Upper lobe of right lung (tissue), 1 donor: ENCODE measurements around the gene MRPL17. TPM values are rescaled to one million over a fixed set of nuclear protein-coding genes. Genes with fewer than 3 reads are reported as not detected.
A peak's percentile ranks its signal among the peaks of the same experiment; 100 is the strongest.

Source experiments
- ATAC-seq: fragments of 200-7000 bp; cut with Tn5 transposase; one replicate; pipeline ENCODE4 v1.9.1; 2020; ENCODE audit warnings: mild to moderate bottlenecking, moderate library complexity
- DNase-seq: peaks from one replicate; pipeline ENCODE4 v3.0.0-alpha.2; 2020
- H3K27ac ChIP-seq: fragments of 200-600 bp; one replicate; pipeline ENCODE4 v1.8.0; 2022
- H3K27me3 ChIP-seq: fragments of 200-600 bp; one replicate; pipeline ENCODE4 v1.8.0; 2022; ENCODE audit warnings: mild to moderate bottlenecking
- H3K36me3 ChIP-seq: fragments of 200-600 bp; one replicate; pipeline ENCODE4 v1.8.0; 2022
- H3K4me1 ChIP-seq: fragments of 200-600 bp; one replicate; pipeline ENCODE4 v1.8.0; 2022
- H3K4me3 ChIP-seq: fragments of 200-600 bp; one replicate; pipeline ENCODE4 v1.8.0; 2022; ENCODE audit warnings: mild to moderate bottlenecking
- H3K9me3 ChIP-seq: fragments of 200-600 bp; one replicate; pipeline ENCODE4 v1.8.0; 2022
- intact Hi-C: fragments of 100-400 bp; cut with DNase I; formaldehyde crosslinking; loops from one replicate; pipeline ENCODE4 v1.11.0; 2022
- total RNA-seq: library from RNA; stranded (reverse); fragmentation: NEBNext Ultra II Directional; extraction: Animal tissue kit (Norgen Biotek cat#: 25700); gene quantifications from one replicate; pipeline ENCODE4 v1.2.1, GENCODE V29; 2021
- TF ChIP-seq, protein P1 (sequence below): fragments of 200-600 bp; IDR thresholded peaks from one replicate; pipeline ENCODE4 v1.8.0; 2022; ENCODE audit warnings: antibody characterized with exemption
- donor health status: DM: no; HTN: yes; CAD: no; lungs with severe emphysema.

Gene MRPL17
- total RNA-seq, 1 donor from 2014 or later: 35.1 TPM

GRCh38 chr11:6670202-6670830 lies 12.8 kb downstream of the MRPL17 start:
- DNase-seq (no peak), ATAC-seq (no peak)
- TF ChIP-seq, protein P1, sequence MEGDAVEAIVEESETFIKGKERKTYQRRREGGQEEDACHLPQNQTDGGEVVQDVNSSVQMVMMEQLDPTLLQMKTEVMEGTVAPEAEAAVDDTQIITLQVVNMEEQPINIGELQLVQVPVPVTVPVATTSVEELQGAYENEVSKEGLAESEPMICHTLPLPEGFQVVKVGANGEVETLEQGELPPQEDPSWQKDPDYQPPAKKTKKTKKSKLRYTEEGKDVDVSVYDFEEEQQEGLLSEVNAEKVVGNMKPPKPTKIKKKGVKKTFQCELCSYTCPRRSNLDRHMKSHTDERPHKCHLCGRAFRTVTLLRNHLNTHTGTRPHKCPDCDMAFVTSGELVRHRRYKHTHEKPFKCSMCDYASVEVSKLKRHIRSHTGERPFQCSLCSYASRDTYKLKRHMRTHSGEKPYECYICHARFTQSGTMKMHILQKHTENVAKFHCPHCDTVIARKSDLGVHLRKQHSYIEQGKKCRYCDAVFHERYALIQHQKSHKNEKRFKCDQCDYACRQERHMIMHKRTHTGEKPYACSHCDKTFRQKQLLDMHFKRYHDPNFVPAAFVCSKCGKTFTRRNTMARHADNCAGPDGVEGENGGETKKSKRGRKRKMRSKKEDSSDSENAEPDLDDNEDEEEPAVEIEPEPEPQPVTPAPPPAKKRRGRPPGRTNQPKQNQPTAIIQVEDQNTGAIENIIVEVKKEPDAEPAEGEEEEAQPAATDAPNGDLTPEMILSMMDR: no peak
- H3K4me3 ChIP-seq: no peak overlapping the region
- no peaks in the 10 kb centered on the region for H3K9me3 ChIP-seq
- intact Hi-C loops: no loop called here
- H3K27ac ChIP-seq: no peak overlapping the region
- H3K36me3 ChIP-seq: no peaks in the 10 kb centered on the region
- H3K27me3 ChIP-seq: no peaks in the 10 kb centered on the region
- H3K4me1 ChIP-seq: no peaks in the 10 kb centered on the region

DNA sequence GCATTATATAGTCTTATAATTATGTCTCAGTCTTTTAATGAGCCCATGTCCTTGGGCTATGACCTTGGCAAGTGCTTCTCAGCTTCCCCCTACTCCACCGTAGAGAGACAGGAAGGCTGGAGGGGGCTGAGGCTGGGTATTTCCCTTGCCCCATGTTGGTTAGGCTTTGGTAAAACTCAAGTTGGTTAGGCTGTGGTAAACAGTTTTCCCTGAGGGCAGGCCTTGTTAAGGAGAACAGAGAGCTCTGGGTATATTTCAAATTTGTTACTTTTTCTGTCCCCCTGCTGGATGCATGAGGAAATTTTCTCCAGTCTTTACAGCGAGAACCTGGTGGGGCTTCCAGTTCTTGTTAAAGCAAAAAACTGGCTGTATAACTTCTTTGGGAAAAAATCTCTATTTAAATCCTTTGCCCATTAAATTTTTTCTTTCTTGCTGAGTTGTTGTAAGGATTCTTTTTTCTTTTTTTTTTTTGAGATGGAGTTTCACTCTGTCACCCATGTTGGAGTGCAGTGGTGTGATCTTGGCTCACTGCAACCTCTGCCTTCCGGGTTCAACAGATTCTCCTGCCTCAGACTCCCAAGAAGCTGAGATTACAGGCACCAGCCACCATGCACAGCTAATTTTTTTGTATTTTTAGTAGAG lies 15.3 kb downstream of the MRPL17 start:
- intact Hi-C loops: no loop called here
- no peak overlapping the region for H3K27ac ChIP-seq
- no peak overlapping the region for H3K4me3 ChIP-seq
- H3K9me3 ChIP-seq: no peaks in the 10 kb centered on the region
- TF ChIP-seq, protein P1: peak; percentile 68
- DNase-seq (no peak), ATAC-seq (peak; percentile 73)
- no peaks in the 10 kb centered on the region for H3K27me3 ChIP-seq
- H3K4me1 ChIP-seq: no peaks in the 10 kb centered on the region
- H3K36me3 ChIP-seq: no peaks in the 10 kb centered on the region

GRCh38 chr11:6666302-6667183 lies 16.6 kb downstream of the MRPL17 start:
- ATAC-seq (no peak), DNase-seq (no peak)
- no peaks in the 10 kb centered on the region for H3K27me3 ChIP-seq
- H3K27ac ChIP-seq: no peak overlapping the region
- no peaks in the 10 kb centered on the region for H3K36me3 ChIP-seq
- H3K9me3 ChIP-seq: no peaks in the 10 kb centered on the region
- no peaks in the 10 kb centered on the region for H3K4me1 ChIP-seq
- intact Hi-C loops: no loop called here
- H3K4me3 ChIP-seq: no peak overlapping the region
- TF ChIP-seq, protein P1: no peak

DNA sequence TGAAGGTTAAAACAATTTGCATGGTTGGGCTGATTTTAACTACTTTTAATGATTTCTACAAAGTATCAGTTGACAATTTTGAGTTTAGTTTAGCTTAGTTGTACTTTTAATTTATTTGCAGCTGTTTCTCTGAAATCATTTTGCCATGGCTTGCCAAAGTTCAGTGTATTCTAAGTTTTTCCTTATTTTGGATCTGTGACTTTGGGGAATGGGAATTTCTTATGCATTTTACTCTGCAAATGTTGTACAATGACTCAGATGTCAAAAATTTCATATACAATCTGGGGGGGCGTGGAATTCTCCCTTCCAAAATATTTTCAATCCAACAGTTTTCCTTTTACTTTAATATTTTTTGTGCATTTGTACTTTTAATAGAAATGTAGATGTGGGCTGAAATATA lies 18.6 kb downstream of the MRPL17 start:
- Histone ChIP-seq H3K27me3 (no peaks in the 10 kb centered on the region), H3K36me3 (no peaks in the 10 kb centered on the region), H3K4me3 (no peak overlapping the region), H3K4me1 (no peaks in the 10 kb centered on the region), H3K9me3 (no peaks in the 10 kb centered on the region), H3K27ac (no peak overlapping the region)
- intact Hi-C loops: no loop called here
- no peak for DNase-seq
- ATAC-seq: no peak
- TF ChIP-seq, protein P1: no peak

DNA sequence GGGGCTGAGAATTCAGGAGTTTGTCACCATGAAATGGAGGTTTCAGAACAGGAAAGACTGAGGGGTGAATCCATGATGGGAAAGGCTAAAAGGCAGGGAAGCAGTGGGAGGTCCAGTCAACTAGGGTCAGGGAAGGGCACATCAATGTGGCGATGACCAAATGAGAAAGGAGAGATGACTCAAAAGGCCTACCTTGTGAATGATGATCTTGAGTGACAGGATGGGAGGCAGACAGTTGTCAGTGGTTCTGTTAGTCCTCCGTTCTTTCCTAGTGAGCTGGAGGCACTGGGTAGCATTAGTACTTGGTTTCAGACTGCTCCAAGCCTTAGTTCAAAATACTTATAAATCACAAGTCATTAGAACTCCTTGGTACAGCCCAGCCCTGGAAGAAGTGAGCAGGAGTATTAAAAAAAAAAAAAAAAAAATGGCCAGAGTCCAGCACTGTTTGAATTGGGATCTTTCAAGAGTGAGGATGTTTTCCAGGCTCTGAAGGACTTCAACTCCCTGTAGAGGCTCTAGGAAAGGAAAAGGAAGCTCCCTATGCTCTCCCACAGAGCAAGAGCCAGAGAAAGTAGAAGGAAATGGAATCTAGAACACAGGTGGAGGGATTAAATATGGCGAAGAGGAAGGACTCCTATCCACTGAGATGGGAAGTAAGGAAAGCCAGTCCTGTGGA lies 19.2 kb downstream of the MRPL17 start:
- intact Hi-C loops: no loop called here
- ATAC-seq (no peak), DNase-seq (no peak)
- H3K27me3 ChIP-seq: no peaks in the 10 kb centered on the region
- no peaks in the 10 kb centered on the region for H3K9me3 ChIP-seq
- H3K4me1 ChIP-seq: no peaks in the 10 kb centered on the region
- no peaks in the 10 kb centered on the region for H3K36me3 ChIP-seq
- TF ChIP-seq, protein P1: no peak
- no peak overlapping the region for H3K27ac ChIP-seq
- H3K4me3 ChIP-seq: no peak overlapping the region
